Kidney (tissue), 14 donors: ENCODE data around the gene PCDH8. TPM values are rescaled to one million over a fixed set of nuclear protein-coding genes. Genes with fewer than 3 reads are reported as not detected.
"Not testable (repeated sequence)": the region's sequence is repeated elsewhere in the genome, so short reads cannot be mapped to it uniquely, and the experiment has no call there.

Source experiments
- DNase-seq, 5 donors: peaks; one replicate each; pipeline ENCODE4 v3.0.0-alpha.2; 2013 to 2020
- FAIRE-seq: peaks from 2 replicates; lab custom pipeline; 2012; peaks lifted over from hg19 to GRCh38; lab: Jason Lieb, UNC
- H3K27ac ChIP-seq, 2 donors: one replicate each; pipeline ENCODE4 v1.7.0; 2013; ENCODE audit warnings: low read depth in 2 of 2, low read length in 2 of 2, inconsistent platforms in 1 of 2
- H3K27me3 ChIP-seq: one replicate; pipeline ENCODE4 v1.7.1; 2013; ENCODE audit warnings: low read length, inconsistent platforms; ENCODE audit not compliant: control insufficient read depth, insufficient read depth
- H3K36me3 ChIP-seq, 3 donors: one replicate each; pipeline versions ENCODE4 v1.7.0 to v1.7.1; 2013; ENCODE audit warnings: low read length in 3 of 3, control low read depth in 1 of 3, inconsistent platforms in 1 of 3; ENCODE audit not compliant: insufficient read depth in 3 of 3, control insufficient read depth in 2 of 3
- H3K4me1 ChIP-seq, 3 donors: one replicate each; pipeline versions ENCODE4 v1.7.0 to v1.7.1; 2013; ENCODE audit warnings: low read length in 3 of 3, inconsistent platforms in 1 of 3, low read depth in 1 of 3; ENCODE audit not compliant: control insufficient read depth in 2 of 3, insufficient read depth in 2 of 3
- H3K4me3 ChIP-seq, 3 donors: one replicate each; pipeline versions ENCODE4 v1.7.0 to v1.8.1; 2013; ENCODE audit warnings: low read length in 3 of 3, control low read depth in 1 of 3, inconsistent platforms in 1 of 3
- H3K9ac ChIP-seq, 3 donors: one replicate each; pipeline versions ENCODE4 v1.7.0 to v1.7.1; 2013; ENCODE audit warnings: low read length in 3 of 3, control low read depth in 1 of 3, inconsistent platforms in 1 of 3
- H3K9me3 ChIP-seq, 3 donors: one replicate each; pipeline versions ENCODE4 v1.7.0 to v1.7.1; 2013; ENCODE audit warnings: low read length in 3 of 3, control low read depth in 1 of 3, inconsistent platforms in 1 of 3; ENCODE audit not compliant: control insufficient read depth in 2 of 3, insufficient read depth in 1 of 3
- CTCF ChIP-seq: IDR thresholded peaks from 3 replicates; pipeline ENCODE4 v1.5.1; 2012; ENCODE audit warnings: mild to moderate bottlenecking, moderate library complexity, borderline replicate concordance; ENCODE audit not compliant: insufficient read depth; ENCODE audit errors: extremely low read depth
- intact Hi-C: fragments of 100-400 bp; cut with DNase I; formaldehyde crosslinking; loops from one replicate; pipeline ENCODE4 v1.11.1; 2022
- polyA plus RNA-seq: library from polyadenylated mRNA; stranded (reverse); fragments of 350-450 nt; fragmentation: Illumina TruSeq; extraction: RNeasy Lipid Tissue Mini Kit (QIAGEN cat#74804); gene quantifications from one replicate; pipeline ENCODE4 v1.2.3, GENCODE V29; 2014; ENCODE audit warnings: low read depth, low replicate concordance; ENCODE audit not compliant: insufficient read depth
- total RNA-seq: library from RNA; stranded (reverse); fragmentation: NEBNext Ultra II Directional; extraction: Animal tissue kit (Norgen Biotek cat#: 25700); gene quantifications from one replicate; pipeline ENCODE4 v1.2.1, GENCODE V29; 2021
- donor health status: control.
- donor health status: control.
- donor health status: control.
- donor health status: control.
- donor health status: control.
- donor health status: DM: yes; HTN: yes; CAD: no.
- donor health status: Normal renal cell carcinoma (clear cell type).

Gene PCDH8
- total and polyA plus RNA-seq, 2 donors from 2014 or later, result not detected

- DNase-seq, result no peak
- TF ChIP-seq CTCF, result no peak
- no peaks in the 10 kb centered on the region for H3K9me3 ChIP-seq
- H3K36me3 ChIP-seq, result no peaks in the 10 kb centered on the region
- H3K4me3 ChIP-seq, result no peak overlapping the region
- no peak overlapping the region for H3K9ac ChIP-seq
- no peak overlapping the region for H3K27ac ChIP-seq
- H3K27me3 ChIP-seq, result no peaks in the 10 kb centered on the region
- intact Hi-C loops, result no loop called here
- no peaks in the 10 kb centered on the region for H3K4me1 ChIP-seq
- no peak for FAIRE-seq
These were observed 15.1 kb downstream of the PCDH8 start for GRCh38 chr13:52833296-52833875.

- no peak for TF ChIP-seq CTCF
- FAIRE-seq (no peak), DNase-seq (no peak)
- no peak overlapping the region for H3K4me3 ChIP-seq
- intact Hi-C loops, result no loop called here
- no peak overlapping the region for H3K9ac ChIP-seq
- no peaks in the 10 kb centered on the region for H3K27me3 ChIP-seq
- no peaks in the 10 kb centered on the region for H3K36me3 ChIP-seq
- H3K9me3 ChIP-seq, result no peaks in the 10 kb centered on the region
- H3K4me1 ChIP-seq, result no peaks in the 10 kb centered on the region
- no peak overlapping the region for H3K27ac ChIP-seq
These were observed 16.1 kb downstream of the PCDH8 start for GRCh38 chr13:52832313-52832712.

GRCh38 chr13:52830946-52831345 lies 17.5 kb downstream of the PCDH8 start:
- no peak for DNase-seq
- intact Hi-C loops, result no loop called here
- TF ChIP-seq CTCF, result no peak

GRCh38 chr13:52827839-52828238 lies 20.6 kb downstream of the PCDH8 start:
- DNase-seq (no peak), FAIRE-seq (no peak)
- no peak for TF ChIP-seq CTCF

More at GRCh38 chr13:52830946-52831345, 17.5 kb downstream of the PCDH8 start:
- Histone ChIP-seq H3K9me3 (no peaks in the 10 kb centered on the region), H3K27me3 (no peaks in the 10 kb centered on the region), H3K36me3 (no peaks in the 10 kb centered on the region), H3K4me1 (no peaks in the 10 kb centered on the region), H3K4me3 (no peak overlapping the region), H3K9ac (no peak overlapping the region), H3K27ac (no peak overlapping the region)
- no peak for FAIRE-seq

GRCh38 chr13:52817886-52818285 lies 30.6 kb downstream of the PCDH8 start:
- intact Hi-C loops, H3K4me1 ChIP-seq, H3K9me3 ChIP-seq, H3K27ac ChIP-seq, H3K4me3 ChIP-seq, H3K36me3 ChIP-seq, FAIRE-seq, H3K27me3 ChIP-seq, DNase-seq, H3K9ac ChIP-seq: not testable (repeated sequence)

More at GRCh38 chr13:52827839-52828238, 20.6 kb downstream of the PCDH8 start:
- H3K27ac ChIP-seq, result no peak overlapping the region
- no peak overlapping the region for H3K9ac ChIP-seq
- no peaks in the 10 kb centered on the region for H3K4me1 ChIP-seq
- no peaks in the 10 kb centered on the region for H3K27me3 ChIP-seq
- H3K9me3 ChIP-seq, result no peaks in the 10 kb centered on the region
- H3K36me3 ChIP-seq, result no peaks in the 10 kb centered on the region
- intact Hi-C loops, result no loop called here
- H3K4me3 ChIP-seq, result no peak overlapping the region
